ENCODE results near the gene PKD2. TPM values are rescaled to one million over a fixed set of nuclear protein-coding genes. Genes with fewer than 3 reads are reported as not detected.

Gene PKD2
- total RNA-seq, 1 experiment from 2014 or later: 21.4 TPM

DNA sequence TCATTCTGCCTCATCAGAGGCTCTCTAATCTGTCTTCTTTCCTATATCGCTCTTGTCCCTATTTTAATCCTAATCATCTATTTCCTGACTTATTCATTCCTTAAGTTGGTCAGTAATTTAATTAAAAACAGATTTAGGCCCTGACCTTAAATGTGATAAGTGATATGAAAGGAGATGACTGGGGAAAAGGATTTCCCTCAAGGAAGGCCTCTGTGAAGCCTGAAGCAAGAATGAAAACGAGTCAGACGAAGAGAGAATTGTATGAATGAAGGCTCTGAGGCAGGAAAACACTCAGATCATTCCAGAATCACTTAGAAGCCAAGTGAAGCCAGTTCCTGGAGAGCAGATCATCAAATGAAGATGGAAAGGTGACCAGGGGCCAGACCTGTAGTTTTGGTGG is 22.1 kb downstream of the PKD2 start (continued):
- TF ChIP-seq IRF2 (CRISPR knock-in tag; IDR thresholded peaks at IDR 0.05; ENCODE audit: borderline replicate concordance, low read depth): no peak
- TF ChIP-seq CBFB (CRISPR knock-in tag; IDR thresholded peaks at IDR 0.05; ENCODE audit: low read depth): no peak
- no peak for TF ChIP-seq ZNF671 (CRISPR knock-in tag; IDR thresholded peaks at IDR 0.05)
- no peak for TF ChIP-seq ZNF232 (CRISPR knock-in tag; IDR thresholded peaks at IDR 0.05)
- TF ChIP-seq ZNF423 (CRISPR knock-in tag; IDR thresholded peaks at IDR 0.05): no peak
- no peak for TF ChIP-seq GTF2I (CRISPR knock-in tag; conservative IDR thresholded peaks at IDR 0.05)
- TF ChIP-seq ZNF317 (CRISPR knock-in tag; IDR thresholded peaks at IDR 0.05; ENCODE audit: borderline replicate concordance, low read depth): no peak
- no peak for TF ChIP-seq SOX15 (CRISPR knock-in tag; IDR thresholded peaks at IDR 0.05)
- TF ChIP-seq CREM (CRISPR knock-in tag; IDR thresholded peaks at IDR 0.05): no peak

DNA sequence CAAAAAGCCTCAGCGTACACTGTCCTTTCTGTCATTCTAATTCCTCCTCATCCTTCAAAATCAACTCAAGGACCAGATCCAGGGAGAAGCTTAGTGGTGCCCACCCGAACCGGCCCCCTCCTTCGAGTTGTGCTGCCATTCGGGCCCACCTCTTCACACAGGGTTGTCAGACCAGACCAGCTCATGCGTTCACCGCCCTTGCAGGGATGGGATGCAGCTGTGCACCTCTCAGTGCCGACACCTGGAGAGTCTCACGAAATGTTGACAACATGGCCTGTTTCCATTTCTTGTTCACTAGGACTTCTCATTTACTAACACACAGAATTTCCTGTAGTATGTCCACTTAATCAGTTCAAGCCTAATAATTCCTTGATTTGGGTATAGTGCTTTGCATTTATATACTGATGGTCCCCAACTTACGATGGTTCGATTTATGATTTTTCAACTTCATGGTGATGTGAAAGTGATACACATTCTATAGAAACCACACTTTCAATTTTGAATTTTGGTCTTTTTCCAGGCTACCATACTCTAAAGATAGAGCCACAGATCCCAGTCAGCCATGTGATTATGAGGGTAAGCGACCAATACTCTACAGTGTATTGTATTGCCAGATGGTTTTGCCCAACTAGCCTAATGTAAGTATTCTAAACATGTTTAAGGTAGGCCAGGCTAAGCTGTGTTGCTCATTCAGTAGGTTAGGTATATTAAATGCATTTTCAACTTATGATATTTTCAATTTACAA is 23.3 kb downstream of the PKD2 start:
- TF ChIP-seq PRRX2 (CRISPR knock-in tag; IDR thresholded peaks at IDR 0.05): no peak
- no peak for TF ChIP-seq NFE2L1 (CRISPR knock-in tag; IDR thresholded peaks at IDR 0.05)
- TF ChIP-seq GRHL2 (CRISPR knock-in tag; IDR thresholded peaks at IDR 0.05; ENCODE audit: insufficient replicate concordance, severe bottlenecking): no peak
- TF ChIP-seq GABPB1 (CRISPR knock-in tag; IDR thresholded peaks at IDR 0.05): no peak
- TF ChIP-seq, protein P1, sequence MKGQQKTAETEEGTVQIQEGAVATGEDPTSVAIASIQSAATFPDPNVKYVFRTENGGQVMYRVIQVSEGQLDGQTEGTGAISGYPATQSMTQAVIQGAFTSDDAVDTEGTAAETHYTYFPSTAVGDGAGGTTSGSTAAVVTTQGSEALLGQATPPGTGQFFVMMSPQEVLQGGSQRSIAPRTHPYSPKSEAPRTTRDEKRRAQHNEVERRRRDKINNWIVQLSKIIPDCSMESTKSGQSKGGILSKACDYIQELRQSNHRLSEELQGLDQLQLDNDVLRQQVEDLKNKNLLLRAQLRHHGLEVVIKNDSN (CRISPR knock-in tag; IDR thresholded peaks at IDR 0.05): no peak
- no peak for TF ChIP-seq HMGA2 (CRISPR knock-in tag; IDR thresholded peaks at IDR 0.05)
- TF ChIP-seq OVOL2 (CRISPR knock-in tag; IDR thresholded peaks at IDR 0.05; ENCODE audit: borderline replicate concordance): no peak
- no peak for TF ChIP-seq ZNF423 (CRISPR knock-in tag; IDR thresholded peaks at IDR 0.05)
- TF ChIP-seq, protein P2, sequence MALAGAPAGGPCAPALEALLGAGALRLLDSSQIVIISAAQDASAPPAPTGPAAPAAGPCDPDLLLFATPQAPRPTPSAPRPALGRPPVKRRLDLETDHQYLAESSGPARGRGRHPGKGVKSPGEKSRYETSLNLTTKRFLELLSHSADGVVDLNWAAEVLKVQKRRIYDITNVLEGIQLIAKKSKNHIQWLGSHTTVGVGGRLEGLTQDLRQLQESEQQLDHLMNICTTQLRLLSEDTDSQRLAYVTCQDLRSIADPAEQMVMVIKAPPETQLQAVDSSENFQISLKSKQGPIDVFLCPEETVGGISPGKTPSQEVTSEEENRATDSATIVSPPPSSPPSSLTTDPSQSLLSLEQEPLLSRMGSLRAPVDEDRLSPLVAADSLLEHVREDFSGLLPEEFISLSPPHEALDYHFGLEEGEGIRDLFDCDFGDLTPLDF (CRISPR knock-in tag; IDR thresholded peaks at IDR 0.05): no peak
- ChIA-PET POLR2A (no interaction called here), CTCF (no interaction called here)
- no peak for ATAC-seq
- H3K36me3 Mint-ChIP-seq: peaks cover 54% of the 10 kb centered on the region
- H3K27ac Mint-ChIP-seq: peak overlapping the region; percentile 9
- peaks cover 3% of the 10 kb centered on the region for H3K27me3 Mint-ChIP-seq (ENCODE audit: low read depth)
- peaks cover 15% of the 10 kb centered on the region for H3K9me3 Mint-ChIP-seq
- DNase-seq (ENCODE audit: low spot score): no peak
- H3K4me1 Mint-ChIP-seq: 0 out of 2 replicates have a peak, but pooled peaks cover 2% of the 10 kb centered on the region
- H3K4me3 Mint-ChIP-seq: no peak overlapping the region

DNA sequence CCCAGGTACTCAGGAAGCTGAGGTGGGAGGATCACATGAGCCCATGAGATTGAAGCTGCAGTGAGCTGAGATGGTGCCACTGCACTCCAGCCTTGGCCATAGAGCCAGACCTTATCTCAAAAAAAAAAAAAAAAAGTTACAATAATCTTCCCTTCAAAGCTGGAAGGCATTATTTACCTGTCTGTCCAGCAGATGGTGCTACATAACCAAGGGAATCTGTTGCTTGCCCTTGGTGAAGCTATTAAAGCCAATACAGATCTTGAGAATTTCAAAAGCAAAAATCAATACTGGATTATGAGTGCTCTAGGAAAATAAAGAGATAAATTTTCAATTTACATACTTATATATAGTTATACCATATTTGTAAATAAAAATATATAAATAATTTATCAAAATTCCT is 25.9 kb downstream of the PKD2 start:
- peak; percentile 75 for ATAC-seq
- ChIA-PET CTCF (interaction anchor here (0.6 to 2.6 kb wide), 40 partner anchors 9 to 716 kb away, joined by 3 to 38 read pairs (median 4); partner anchors contain the start of genes HERC5, HSD17B11 and PPM1K), POLR2A (interaction anchor here (0.6 to 0.7 kb wide), 2 partner anchors 173 to 264 kb away, joined by 3 to 4 read pairs; no protein-coding TSS in a partner anchor)
- H3K4me3 Mint-ChIP-seq: no peak overlapping the region
- DNase-seq (ENCODE audit: low spot score): peak; percentile 22
- H3K9me3 Mint-ChIP-seq: no peaks in the 10 kb centered on the region
- no peak for TF ChIP-seq TEAD4 (CRISPR knock-in tag; IDR thresholded peaks at IDR 0.05)
- TF ChIP-seq, protein P3, sequence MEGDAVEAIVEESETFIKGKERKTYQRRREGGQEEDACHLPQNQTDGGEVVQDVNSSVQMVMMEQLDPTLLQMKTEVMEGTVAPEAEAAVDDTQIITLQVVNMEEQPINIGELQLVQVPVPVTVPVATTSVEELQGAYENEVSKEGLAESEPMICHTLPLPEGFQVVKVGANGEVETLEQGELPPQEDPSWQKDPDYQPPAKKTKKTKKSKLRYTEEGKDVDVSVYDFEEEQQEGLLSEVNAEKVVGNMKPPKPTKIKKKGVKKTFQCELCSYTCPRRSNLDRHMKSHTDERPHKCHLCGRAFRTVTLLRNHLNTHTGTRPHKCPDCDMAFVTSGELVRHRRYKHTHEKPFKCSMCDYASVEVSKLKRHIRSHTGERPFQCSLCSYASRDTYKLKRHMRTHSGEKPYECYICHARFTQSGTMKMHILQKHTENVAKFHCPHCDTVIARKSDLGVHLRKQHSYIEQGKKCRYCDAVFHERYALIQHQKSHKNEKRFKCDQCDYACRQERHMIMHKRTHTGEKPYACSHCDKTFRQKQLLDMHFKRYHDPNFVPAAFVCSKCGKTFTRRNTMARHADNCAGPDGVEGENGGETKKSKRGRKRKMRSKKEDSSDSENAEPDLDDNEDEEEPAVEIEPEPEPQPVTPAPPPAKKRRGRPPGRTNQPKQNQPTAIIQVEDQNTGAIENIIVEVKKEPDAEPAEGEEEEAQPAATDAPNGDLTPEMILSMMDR (IDR thresholded peaks at IDR 0.05): peak; percentile 37; the same call in 1 of the 2 replicates
- H3K27ac Mint-ChIP-seq: no peak overlapping the region
- H3K36me3 Mint-ChIP-seq: peaks cover 54% of the 10 kb centered on the region
- H3K27me3 Mint-ChIP-seq (ENCODE audit: low read depth): peaks cover 3% of the 10 kb centered on the region; the same call in 1 of the 2 replicates
- no peaks in the 10 kb centered on the region for H3K4me1 Mint-ChIP-seq
